Measurements from ENCODE around the gene MORN4.
"Not testable (repeated sequence)": the region's sequence is repeated elsewhere in the genome, so short reads cannot be mapped to it uniquely, and the experiment has no call there.

The MORN4 gene

DNA sequence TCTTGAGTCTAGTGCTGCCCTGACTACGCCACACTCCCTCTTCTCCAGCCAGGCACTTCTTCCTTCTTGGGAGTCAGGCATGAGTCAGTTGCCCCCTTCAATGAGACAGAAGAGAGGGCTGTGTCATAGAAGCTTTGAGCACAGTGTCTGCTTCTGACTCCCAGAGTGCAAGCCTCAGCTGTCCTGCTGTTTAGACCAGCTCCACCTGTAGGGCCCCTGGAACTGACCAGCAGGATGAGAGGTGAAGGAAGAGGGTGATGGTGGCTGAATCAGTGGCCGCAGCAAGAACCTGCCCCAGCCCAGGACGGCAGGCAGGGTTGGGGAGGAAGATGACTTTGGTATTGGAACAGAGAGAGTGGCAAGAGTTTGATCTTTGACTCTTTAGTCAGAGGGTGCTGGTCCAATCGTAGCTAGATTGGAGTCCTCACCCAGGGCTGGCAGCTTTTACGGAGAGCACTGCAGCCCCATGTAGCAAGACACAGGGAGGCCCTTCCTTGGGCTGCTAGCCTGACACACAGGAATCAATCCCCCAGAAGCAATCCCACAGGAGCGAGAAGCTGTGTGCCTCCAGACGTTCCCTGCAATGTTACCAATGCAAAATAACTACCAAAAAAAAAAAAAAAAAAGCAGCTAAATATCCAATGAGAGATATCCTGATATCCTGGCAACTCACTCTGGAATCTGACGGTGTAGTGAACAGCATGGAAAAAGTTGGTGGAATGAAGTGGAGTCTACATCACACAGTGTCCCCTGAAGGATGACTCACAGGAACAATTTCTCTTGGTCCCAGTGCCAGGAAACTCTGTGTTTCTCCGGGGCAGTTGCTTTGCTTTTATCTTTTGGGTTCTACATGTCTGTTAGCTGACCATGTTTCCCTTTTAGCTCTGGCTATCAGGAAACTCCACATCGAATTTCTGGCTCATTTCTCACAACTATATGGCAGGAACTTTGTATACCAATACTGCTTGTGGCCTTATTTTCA is 36.9 kb downstream of the MORN4 start:
- DNase-seq, result peak; percentile 60

DNA sequence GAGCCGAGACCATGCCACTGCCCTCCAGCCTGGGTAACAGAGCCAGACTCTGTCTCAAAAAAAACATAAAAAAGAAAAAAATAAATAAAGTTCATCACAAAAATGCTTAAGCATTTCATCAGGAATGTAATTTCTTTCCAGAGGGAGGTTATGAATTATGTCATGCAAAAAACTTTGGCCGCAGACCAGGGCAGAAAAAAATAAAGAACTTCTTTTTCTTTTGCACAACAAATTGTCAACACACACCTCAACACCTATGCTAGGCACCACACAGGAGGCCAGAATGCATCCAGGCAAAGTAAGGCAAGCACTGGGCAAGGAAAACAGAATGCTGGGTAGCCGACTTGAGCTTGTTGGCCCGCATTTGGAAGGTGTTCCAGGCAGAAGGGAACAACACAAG is 39.9 kb downstream of the MORN4 start:
- DNase-seq, result no peak

DNA sequence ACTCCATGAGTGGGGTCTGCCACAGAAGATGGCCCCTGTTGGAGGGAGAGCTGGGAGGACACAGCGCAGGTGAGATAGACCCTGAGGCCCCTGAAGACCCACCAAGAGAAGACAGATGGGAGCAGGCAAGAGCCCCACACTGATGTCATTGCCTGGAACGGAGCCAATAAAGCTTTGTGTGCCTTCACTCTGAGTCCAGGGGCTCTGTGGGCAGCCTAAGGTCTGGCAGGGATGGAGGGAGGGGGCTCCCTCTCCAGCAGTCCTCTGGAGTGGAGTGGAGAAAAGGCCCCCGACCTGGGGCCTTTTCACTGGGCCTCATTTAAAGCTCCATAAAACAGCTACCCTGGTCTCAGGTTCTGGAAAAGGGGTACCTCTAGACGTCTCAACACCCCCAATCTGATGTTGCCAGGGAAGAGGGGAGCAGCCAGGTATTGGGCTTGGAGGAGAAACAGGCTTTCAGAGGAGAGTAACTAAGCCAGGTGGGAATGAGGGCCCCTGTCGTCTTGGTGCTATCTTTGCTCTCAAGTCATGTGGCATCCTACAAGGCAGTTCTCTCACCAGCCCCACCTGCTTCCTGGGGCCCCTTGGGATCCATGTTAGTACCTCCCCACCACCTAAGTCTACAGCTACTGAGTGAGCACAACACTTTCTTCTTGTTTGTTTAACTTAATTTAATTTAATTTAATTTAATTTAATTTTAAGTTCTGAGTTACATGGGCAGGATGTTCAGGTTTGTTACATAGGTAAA is 42.4 kb downstream of the MORN4 start:
- no peak for DNase-seq

DNA sequence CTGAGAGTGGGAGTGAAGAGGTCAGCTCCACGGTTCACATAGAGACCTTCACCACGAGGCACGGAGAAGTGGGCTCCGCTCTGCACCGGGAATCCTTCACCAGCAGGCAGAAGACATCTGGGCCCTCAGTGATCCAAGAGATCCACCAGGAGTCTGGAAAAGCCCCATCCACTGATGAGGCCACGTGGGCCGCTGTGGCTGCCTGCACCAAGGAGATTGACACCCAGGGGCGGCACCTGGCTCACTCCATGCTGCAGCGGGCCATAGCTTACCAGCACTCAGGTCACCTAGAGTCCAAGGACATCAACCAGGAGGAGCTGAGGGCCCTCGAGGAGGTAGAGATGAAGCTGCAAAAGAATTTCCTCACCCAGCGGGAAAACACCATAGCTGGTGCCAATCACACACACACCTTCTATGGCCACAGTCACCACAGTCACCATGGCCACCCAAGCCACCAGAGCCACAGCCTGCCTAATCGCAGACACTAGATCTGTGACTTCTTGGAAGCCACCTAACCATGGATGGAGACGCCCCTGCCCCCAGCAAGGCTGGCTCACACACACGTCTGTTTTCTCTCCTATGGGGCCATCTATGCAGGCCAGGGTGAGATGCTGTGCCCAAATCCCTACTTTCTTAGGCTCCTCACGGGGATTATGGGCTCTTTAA is 43.1 kb downstream of the MORN4 start:
- peak; percentile 9 for DNase-seq

DNA sequence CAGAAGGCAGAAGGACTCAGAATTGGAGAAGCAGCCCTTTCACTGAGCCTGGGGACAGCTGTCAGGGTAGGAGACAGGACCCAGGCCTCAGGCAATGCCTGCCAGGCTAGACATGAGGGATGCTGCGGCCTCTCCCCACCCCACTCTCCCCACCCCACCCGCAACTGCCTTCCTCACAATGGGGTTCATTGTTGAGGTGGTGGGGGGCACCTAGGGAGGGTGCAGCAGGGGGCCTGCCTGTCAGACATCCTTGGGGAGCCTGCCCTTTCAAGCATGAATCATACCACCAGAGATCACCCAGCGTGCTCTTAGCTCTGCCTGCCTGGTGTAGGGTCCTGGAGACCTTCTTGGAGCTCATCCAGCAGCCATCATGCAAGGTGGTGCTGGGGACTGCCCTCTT is 43.8 kb downstream of the MORN4 start, which contains the start of gene C10orf62:
C10orf62 (plus strand) TSS at position 243 of the 400 bp plus-strand sequence. CDS start 177 bp downstream, outside the sequence.
- no peak for DNase-seq

DNA sequence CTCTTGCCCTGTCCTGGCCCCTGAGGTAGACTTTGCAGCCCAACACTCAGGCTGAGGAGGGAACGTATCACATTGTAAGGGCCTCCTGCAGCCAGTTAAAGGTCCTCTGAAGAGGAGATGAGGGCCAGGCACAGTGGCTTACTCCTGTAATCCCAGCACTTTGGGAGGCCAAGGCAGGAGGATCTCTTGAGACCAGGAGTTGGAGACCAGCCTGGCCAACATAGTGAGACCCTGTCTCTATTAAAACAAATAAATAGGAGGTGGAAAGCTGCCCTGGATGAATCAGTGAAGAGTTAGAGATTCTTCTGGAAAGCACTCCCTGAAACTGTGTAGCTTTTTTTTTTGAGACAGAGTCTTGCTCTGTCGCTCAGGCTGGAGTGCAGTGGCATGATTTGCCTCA is 46.1 kb downstream of the MORN4 start:
- no peak for DNase-seq

DNA sequence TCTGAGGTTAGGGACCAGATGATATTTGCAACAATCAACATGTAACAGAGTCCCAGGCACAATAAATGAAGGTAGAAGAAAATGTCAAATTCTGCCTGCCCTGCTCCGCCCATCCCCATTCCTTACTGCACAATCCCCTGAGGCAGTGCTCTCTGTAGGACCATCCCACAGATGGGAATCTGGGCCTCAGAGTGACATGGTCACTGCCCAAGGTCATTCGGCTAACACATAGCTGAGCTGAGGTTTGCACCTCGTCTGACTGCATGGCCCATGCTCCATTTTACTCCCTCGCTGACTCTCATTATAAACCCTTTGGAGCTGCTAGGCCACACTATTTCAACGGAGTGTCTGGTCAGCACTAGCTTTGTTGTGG is 47.9 kb downstream of the MORN4 start:
- no peak for DNase-seq

DNA sequence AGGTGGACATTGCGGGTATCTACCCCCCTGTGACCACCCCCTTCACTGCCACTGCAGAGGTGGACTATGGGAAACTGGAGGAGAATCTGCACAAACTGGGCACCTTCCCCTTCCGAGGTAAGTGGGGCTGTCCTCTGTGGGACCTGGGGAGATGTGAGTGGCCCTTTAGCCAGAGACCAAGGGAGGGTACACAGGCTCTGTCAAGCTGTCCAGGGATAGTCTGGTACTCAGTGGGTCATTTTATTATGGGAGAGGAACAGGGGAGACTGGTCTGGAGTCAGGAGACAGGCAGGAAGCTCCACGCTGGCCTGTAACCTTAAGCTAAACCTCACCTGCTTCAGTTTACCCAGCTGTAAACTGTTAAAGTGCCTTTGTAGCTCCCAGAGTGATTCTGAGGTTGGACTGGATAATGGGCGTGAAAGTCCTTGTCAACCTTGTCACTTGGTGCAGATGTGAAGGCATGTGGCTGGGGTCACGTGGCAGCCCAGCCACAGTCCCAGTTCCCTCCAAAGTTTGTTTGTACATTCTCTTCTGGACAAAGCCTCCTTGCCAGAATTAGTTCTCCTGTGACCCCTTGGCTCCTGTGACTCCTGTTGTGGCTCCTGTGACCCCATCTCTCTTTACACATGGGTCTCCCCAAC is 48.4 kb downstream of the MORN4 start:
- DNase-seq, result no peak

DNA sequence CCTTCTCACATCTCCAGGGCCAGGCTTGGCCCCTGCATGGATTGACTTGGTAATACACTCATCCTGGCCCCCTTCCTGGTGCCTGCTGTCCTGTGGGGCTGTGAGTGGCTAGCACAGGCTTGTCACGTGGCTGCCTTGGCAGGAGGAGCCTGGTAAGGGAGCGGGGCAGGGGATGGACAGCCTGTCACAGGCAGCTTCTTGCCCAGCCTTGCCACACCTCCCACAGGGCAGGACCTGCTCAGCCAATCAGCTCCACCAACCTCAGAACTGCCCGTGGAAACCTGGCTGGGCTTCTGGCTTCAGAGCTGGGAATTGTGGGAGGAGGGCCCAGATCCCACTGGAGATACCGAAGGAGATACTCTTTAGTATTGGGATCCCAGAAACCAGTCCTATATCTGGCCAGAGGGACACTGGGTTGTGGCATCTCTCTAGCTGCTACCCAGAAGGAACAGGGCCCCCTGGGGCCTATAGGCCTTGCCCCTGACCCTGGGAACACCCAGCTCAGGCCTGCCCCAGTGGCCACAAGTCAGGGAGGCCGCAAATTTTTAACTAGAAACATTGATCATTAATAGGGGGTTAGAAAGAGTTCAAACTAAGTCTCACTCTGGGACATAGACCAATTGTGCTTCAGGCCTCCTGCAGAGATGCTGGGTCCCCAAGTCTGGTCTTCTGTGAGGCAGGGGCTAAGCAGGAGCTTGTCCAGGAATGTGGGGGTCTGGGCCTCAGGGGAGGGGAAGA is 49.1 kb downstream of the MORN4 start, which contains the start of gene HOGA1:
HOGA1 (plus strand) TSS at position 330 of the 738 bp plus-strand sequence; CDS start at position 645, 315 bp downstream.
- peak; percentile 53 for DNase-seq

DNA sequence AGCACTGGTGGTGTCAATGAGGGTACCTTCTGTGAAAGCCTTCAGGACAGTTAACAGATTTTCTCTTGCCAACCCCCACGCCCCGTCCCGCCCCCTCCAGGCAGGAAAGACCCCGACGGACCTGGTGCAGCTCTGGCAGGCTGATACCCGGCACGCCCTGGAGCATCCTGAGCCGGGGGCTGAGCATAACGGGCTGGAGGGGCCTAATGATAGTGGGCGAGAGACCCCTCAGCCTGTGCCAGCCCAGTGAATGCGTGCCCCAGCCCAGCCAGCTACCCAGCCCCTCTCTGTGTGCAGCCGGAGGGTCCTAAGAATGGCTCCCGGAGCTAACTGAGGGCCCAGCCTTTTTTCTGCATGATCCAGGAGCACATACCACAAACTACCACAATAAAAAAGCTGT is 49.8 kb downstream of the MORN4 start:
- no peak for DNase-seq

DNA sequence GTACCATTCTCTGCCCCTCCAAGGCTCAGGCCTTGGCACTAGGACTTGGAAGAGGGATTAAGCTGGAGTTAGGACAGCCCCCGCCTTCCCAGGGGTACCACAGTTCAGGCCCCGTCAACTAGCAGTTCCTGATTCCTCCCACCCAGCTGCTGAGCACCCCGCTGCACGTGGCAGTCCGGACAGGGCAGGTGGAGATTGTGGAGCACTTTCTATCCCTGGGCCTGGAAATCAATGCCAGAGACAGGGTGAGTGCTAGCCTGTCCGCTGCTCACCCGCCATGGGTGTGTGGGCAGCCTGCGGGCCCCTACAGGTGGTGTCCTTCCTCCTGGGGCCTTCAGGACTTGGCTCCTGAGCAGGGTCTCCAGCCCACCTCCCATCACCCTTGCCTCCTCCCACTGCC is 51.1 kb downstream of the MORN4 start:
- DNase-seq, result no peak

DNA sequence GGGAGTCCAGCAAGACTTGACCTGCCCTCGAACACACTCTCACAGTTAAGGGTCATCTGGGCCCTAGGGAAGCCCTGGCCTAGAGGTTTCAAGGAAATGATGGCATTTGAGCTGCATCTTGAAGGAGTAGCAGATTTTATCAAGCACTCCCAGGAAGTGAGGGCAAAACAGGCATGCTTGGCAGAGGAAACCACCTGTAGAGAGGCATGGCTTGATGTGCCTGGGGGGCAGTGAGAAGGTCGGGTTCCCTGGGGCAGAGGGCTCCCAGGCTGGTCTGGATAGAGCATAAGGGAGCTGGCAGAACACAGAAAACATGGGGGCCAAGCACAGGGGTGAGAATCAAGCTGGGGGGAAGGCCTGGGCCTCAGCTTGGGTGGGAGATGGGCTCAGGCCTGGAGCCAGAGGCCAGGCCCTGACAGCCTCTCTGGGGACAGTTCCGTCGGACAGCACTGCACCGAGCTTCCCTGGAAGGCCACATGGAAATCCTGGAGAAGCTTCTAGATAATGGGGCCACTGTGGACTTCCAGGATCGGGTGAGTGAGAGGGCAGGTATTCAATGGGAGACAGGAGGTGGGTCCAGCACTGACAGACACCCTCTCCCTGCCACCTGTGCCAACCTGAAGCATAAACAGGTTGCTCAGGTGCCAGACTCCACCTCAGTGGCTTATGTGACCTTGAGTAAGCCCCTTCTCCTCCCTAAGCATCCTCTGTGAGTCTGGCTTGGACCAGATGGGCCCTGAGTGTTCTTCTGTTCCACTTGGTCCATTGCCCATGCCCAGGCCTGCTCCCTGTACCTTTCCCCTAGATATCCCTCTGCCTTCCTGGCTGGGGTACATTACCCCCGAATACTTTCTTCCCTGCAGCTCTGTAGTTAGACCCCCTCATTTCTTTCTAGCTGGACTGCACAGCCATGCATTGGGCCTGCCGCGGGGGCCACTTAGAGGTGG is 52.6 kb downstream of the MORN4 start:
- DNase-seq, result no peak

DNA sequence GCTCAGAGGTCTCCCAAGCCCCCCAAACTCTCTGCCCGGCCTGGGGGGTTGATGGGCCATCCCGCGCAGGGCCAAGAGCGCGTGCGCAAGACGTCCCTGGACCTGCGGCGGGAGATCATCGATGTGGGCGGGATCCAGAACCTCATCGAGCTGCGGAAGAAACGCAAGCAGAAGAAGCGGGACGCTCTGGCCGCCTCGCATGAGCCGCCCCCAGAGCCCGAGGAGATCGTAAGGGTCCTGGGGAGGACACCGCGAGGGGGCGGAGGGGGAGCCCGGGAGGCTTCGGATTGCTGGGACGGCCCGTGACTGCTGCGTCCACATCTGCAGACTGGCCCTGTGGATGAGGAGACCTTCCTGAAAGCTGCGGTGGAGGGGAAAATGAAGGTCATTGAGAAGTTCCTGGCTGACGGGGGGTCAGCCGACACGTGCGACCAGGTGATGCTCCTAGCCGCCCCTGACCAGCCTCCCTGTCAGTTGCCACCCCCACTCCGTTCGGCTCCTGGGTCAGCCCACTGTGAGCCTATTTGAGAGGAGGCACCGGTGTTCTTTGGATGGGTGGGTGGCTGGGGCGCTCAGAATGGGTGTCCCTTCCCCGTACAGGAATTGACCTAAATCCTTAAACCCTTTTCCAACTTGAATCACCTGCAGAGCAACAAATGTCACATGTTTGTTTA is 55.0 kb downstream of the MORN4 start:
- no peak for DNase-seq

DNA sequence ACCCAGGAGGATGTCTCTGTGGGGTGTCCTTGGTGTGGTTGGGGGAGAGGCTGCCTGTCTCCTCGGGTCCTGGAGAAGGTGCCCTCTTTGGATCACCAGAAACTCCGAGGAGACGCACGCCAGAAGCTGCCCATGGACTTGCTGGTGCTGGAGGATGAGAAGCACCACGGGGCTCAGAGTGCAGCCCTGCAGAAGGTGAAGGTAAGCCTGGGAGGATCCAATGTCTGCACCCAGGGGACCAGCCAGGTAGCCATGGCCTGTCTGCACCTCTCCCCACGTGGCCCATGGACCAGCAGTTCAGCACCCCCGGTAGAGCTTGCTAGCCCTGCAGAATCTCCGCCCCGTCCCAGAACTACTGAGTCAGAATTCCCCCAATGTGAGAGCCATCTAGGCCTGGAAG is 55.6 kb downstream of the MORN4 start:
- DNase-seq, result no peak

DNA sequence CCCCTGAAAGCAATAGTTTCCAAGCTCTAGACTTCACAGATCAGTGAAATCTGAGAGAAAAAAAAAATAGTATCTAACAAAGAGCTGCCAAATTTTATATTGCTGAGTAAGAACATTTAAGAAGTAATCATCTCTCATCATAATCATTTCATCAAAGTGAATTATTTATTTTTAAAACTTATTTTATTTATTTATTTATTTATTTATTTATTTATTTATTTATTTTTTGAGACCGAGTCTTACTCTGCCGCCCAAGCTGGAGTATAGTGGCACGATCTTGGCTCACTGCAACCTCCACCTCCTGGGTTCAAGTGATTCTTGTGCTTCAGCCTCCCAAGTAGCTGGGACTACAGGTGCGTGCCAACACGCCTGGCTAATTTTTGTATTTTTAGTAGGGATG is 56.8 kb downstream of the MORN4 start:
- not testable (repeated sequence) for DNase-seq

DNA sequence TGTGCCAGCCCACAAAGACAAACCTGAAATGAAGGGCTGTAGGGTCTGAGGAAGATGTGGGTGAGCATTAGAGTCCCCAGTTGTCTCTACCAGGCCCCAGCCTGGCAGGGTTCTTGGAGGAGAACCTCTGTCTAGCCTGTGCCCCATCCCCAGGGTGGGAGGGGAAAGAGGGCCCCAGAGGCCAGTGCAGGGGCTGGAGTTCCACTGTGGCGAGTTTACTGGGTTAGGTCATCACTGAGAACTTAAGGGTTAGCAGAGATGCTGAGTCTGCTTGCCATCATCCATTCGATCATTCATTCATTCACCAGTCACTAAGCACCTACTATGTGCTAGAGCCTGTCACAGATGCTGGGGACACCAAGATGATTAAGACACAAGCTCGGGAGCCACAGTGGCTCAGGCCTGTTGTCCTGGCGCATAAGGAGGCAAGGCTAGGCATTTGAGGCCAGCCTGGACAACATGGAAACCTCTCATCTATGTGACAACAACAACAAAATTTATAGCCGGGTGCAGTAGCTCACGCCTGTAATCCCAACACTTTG is 58.1 kb downstream of the MORN4 start:
- no peak for DNase-seq

DNA sequence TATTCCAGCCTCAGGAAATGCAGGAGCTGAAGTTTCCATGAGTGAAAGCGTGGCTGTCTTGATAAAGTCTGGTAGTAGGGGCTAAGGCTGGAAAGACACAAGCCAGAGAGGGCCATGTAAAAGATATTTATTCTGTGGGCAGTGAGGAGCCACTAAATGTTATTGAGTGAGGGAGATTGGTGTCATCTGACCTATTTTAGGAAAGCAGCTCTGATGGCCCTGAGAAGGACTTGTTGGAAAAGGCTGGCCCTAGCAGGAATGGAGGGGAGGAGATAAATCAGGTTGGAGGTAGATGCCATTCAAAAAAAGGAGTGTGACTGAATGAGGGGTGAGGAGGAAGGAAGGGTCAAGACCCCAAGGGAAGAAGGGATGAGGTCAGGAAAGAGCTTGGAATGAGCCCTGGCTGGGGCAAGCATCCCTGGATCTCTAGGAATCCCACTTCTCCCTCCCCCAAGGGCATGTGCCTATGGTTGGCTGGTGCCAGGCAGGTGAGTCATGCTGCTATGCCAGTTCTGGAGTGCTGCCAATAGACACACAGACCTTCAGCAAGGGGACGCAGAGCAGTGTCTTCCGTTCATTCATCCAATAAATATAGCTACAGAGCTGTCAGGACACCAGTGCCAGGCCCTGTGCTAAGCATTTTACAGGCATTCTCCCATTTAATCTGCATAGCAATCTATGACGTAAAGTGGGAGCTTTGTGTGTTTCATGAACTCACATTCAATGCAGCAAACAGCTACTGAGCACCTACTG is 58.8 kb downstream of the MORN4 start:
- DNase-seq, result peak; percentile 65

DNA sequence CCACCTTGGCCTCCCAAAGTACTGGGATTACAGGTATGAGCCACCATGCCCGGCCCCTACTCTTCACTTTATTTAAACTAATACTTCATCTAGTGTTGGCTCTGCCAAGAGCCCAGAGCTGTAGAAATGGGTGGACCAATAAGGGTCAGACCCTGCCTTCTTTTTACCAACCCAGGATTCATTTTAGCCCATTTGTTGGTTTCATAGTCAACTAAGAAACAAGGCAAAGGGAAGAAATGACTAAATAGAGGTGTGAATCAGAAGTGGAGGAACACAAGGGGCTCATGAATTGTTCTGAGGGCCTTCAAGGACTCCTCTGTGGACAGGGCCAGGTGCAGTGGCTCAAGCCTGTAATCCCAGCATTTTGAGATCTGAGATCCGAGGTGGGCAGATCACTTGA is 59.6 kb downstream of the MORN4 start:
- DNase-seq, result no peak

DNA sequence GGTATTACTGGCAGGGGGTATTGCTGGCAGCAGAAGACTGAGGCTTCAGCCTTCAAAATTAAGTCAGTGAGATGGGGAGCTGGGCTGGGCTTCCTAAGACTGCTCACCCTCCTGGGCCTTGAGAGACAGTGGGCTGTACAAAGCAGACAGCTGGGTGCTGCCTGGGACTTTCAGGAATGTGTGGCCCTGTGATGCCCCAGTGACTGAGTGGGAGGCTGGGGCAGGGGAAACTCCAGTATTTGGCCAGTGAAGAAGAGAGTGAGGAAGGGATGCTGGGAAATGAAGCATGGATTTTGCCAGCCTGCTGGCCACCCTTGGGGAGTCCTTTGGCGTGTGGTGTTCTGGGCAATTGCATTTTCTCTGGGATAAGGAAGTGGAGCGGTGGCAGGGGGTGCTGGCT is 60.3 kb downstream of the MORN4 start:
- no peak for DNase-seq

All from hematopoietic multipotent progenitor cell treated with erythropoietin and hydrocortisone succinate and interleukin-3 and kit ligand, for 8 days (in vitro differentiated cells).